Stimulated activated naive B cell treated with anti-CD40 and anti-IgM and Interleukin-4, amounts not matched to agents 10 μg/mL and 1 μg/mL and 100 μg/mL, for 72 hours (primary cell): ENCODE results near the gene GRIN3A.
"Not testable (repeated sequence)": the region's sequence is repeated elsewhere in the genome, so short reads cannot be mapped to it uniquely, and the experiment has no call there.

ENCODE experiments used
- ATAC-seq, 2 donors: fragments of 150-1000 bp; cut with Tn5 transposase; replicated peaks; 2 replicates each; pipeline ENCODE4 v1.10.0; 2021; ENCODE audit warnings: moderate library complexity in 1 of 2
- DNase-seq: peaks from one replicate; pipeline ENCODE4 v3.0.0; 2021
- H3K27ac Mint-ChIP-seq: one replicate; pipeline ENCODE4 v1.8.0; 2022; ENCODE audit warnings: mild to moderate bottlenecking, mixed read lengths
- H3K27me3 Mint-ChIP-seq, 2 donors: one replicate each; pipeline ENCODE4 v1.8.0; 2022; ENCODE audit warnings: mixed read lengths in 2 of 2
- H3K36me3 Mint-ChIP-seq, 2 donors: one replicate each; pipeline ENCODE4 v1.8.0; 2022; ENCODE audit warnings: mixed read lengths in 2 of 2, mild to moderate bottlenecking in 1 of 2
- H3K4me1 Mint-ChIP-seq, 2 donors: one replicate each; pipeline ENCODE4 v1.8.0; 2022; ENCODE audit warnings: mixed read lengths in 2 of 2, mild to moderate bottlenecking in 1 of 2
- H3K4me3 Mint-ChIP-seq, 2 donors: one replicate each; pipeline ENCODE4 v1.8.0; 2022; ENCODE audit warnings: mild to moderate bottlenecking in 2 of 2, mixed read lengths in 2 of 2, moderate library complexity in 1 of 2
- H3K9me3 Mint-ChIP-seq, 2 donors: one replicate each; pipeline ENCODE4 v1.8.0; 2022; ENCODE audit warnings: mixed read lengths in 2 of 2, mild to moderate bottlenecking in 1 of 2

GRIN3A gene

GRCh38 chr9:101567725-101568350 is 170.6 kb downstream of the GRIN3A start:
- no peaks in the 10 kb centered on the region for H3K27me3 Mint-ChIP-seq
- no peak overlapping the region for H3K27ac Mint-ChIP-seq
- no peak overlapping the region for H3K4me3 Mint-ChIP-seq
- H3K36me3 Mint-ChIP-seq = peaks cover 39 to 69% of the 10 kb centered on the region in 2 donors
- H3K4me1 Mint-ChIP-seq = no peaks in the 10 kb centered on the region
- ATAC-seq = no peak
- no peak for DNase-seq
- no peaks in the 10 kb centered on the region for H3K9me3 Mint-ChIP-seq

DNA sequence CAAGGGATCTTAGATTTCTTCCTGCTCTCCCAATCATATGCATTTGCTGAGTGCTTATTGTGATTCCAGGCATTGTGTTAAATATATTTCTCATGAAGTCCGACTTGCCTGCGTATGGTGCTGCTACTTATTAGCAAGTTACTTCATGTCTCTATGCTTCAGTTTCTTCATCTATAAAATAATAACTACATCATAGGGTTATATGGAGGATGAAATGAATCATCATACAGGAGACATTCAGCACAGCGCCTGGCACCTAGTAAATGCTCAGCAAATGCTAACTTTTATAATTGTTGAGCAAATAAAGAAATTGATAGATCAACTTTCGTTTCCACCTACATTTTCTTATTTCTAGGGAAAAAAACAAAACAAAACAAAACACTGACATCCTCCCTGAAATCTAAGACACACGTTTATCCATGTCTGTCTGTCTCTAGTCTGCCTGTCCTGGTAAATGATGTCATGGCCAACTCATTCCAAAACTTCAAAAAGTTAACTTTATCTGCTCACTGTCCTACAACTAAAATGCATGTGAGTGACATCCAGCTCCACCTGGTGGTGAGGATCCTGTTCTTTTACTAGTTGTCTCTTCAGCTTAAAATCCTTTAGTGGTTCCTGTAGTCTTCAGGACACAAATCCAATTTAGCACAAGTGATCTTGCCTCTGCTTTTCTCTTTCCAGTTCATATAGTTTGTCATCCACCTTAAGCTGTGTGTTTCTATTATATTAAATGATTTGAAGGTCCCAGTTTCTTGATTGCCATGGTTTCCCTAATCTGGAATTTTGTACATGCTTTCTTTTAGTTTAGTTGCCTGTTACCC is 171.3 kb downstream of the GRIN3A start:
- H3K9me3 Mint-ChIP-seq = no peaks in the 10 kb centered on the region
- peaks cover 46 to 73% of the 10 kb centered on the region in 2 donors for H3K36me3 Mint-ChIP-seq
- ATAC-seq (peak; percentile 50 to 51), DNase-seq (no peak)
- H3K27me3 Mint-ChIP-seq = no peaks in the 10 kb centered on the region
- no peak overlapping the region for H3K27ac Mint-ChIP-seq
- H3K4me1 Mint-ChIP-seq = no peaks in the 10 kb centered on the region
- H3K4me3 Mint-ChIP-seq = no peak overlapping the region

DNA sequence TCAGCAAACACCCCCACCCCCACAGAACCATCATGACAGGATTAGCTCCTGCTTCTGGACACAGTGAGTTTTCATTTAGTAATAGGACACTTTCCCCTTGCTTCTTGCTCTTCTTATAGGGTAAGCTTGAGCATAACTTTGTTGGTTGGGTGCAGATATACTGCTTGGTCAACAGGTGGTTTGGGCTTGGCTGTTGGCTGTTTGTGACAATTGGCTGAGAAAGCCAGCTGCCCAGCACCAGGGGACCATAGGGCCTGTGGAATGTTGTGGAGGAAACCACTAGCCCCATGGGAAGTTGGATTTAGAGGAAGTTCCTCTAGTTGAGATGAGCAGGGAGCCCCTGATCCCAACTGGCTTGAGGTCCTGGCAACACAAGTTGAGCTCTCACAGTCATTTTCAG is 174.2 kb downstream of the GRIN3A start:
- H3K4me1 Mint-ChIP-seq = no peaks in the 10 kb centered on the region
- H3K9me3 Mint-ChIP-seq = no peaks in the 10 kb centered on the region
- DNase-seq (no peak), ATAC-seq (no peak)
- no peak overlapping the region for H3K4me3 Mint-ChIP-seq
- no peak overlapping the region for H3K27ac Mint-ChIP-seq
- peaks cover 57 to 77% of the 10 kb centered on the region in 2 donors for H3K36me3 Mint-ChIP-seq
- H3K27me3 Mint-ChIP-seq = no peaks in the 10 kb centered on the region

GRCh38 chr9:101562966-101563365 is 175.5 kb downstream of the GRIN3A start:
- H3K27ac Mint-ChIP-seq = no peak overlapping the region
- peaks cover 0 to 4% of the 10 kb centered on the region in 2 donors for H3K4me1 Mint-ChIP-seq
- H3K9me3 Mint-ChIP-seq = peaks cover 3 to 6% of the 10 kb centered on the region in 2 donors
- peaks cover 63 to 84% of the 10 kb centered on the region in 2 donors for H3K36me3 Mint-ChIP-seq
- ATAC-seq (no peak), DNase-seq (no peak)
- H3K4me3 Mint-ChIP-seq = no peak overlapping the region
- no peaks in the 10 kb centered on the region for H3K27me3 Mint-ChIP-seq

DNA sequence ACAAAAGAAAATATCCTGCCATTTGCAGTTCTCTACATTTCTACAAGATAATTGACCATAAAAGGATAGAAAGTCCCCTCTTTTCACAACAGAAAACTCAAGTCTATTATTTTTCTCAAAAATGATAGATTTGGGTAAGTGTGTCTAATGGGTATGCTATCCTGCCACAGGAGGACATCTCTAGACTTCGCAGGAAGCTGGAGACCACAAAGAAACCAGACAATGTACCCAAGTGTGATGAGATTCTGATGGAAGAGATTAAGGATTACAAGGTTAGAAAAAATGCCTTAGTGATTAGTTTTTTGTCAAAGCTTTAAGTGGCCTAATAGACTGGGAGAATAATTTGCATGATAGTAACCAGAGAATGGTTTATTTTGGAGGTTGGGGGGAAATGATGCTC is 176.7 kb downstream of the GRIN3A start:
- ATAC-seq = no peak
- Mint-ChIP-seq H3K27ac (no peak overlapping the region), H3K27me3 (no peaks in the 10 kb centered on the region)

DNA sequence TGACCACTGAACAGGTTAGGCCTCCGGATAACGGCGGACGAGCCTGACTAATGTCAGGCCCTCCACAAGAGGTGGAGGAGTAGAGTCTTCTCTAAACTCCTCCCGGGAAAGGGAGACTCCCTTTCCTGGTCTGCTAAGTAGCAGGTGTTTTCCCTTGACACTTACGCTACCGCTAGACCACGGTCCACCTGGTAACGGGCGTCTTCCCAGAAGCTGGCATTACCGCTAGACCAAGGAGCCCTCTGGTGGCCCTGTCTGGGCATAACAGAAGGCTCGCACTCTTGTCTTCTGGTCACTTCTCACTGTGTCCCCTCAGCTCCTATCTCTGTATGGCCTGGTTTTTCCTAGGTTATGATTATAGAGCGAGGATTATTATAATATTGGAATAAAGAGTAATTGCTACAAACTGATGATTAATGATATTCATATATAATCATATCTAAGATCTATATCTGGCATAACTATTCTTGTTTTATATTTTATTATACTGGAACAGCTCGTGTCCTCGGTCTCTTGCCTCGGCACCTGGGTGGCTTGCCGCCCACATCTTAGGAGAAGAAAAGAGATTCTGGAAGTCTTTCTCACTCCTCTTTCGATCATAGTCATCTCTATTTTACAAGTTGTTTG is 188.9 kb downstream of the GRIN3A start:
- not testable (repeated sequence) for H3K9me3 Mint-ChIP-seq, H3K27me3 Mint-ChIP-seq, ATAC-seq, H3K27ac Mint-ChIP-seq, H3K4me3 Mint-ChIP-seq, H3K4me1 Mint-ChIP-seq, DNase-seq
- H3K36me3 Mint-ChIP-seq = peaks cover 59 to 80% of the 10 kb centered on the region in 2 donors

More for the DNA sequence above, 176.7 kb downstream of the GRIN3A start:
- Mint-ChIP-seq H3K36me3 (peaks cover 63 to 82% of the 10 kb centered on the region in 2 donors), H3K4me3 (no peak overlapping the region), H3K9me3 (peaks cover 6 to 7% of the 10 kb centered on the region in 2 donors), H3K4me1 (peaks cover 0 to 4% of the 10 kb centered on the region in 2 donors)
- no peak for DNase-seq

- peaks cover 30 to 35% of the 10 kb centered on the region in 2 donors for H3K36me3 Mint-ChIP-seq
- no peaks in the 10 kb centered on the region for H3K27me3 Mint-ChIP-seq
- no peak overlapping the region for H3K27ac Mint-ChIP-seq
- no peaks in the 10 kb centered on the region for H3K9me3 Mint-ChIP-seq
- H3K4me3 Mint-ChIP-seq = no peak overlapping the region
- ATAC-seq (no peak), DNase-seq (no peak)
- no peaks in the 10 kb centered on the region for H3K4me1 Mint-ChIP-seq
Observed at GRCh38 chr9:101543098-101543735, 195.2 kb downstream of the GRIN3A start.

GRCh38 chr9:101540069-101540468 is 198.4 kb downstream of the GRIN3A start:
- H3K27ac Mint-ChIP-seq = no peak overlapping the region
- ATAC-seq (no peak), DNase-seq (no peak)
- H3K27me3 Mint-ChIP-seq = no peaks in the 10 kb centered on the region
- peaks cover 4 to 6% of the 10 kb centered on the region in 2 donors for H3K4me1 Mint-ChIP-seq
- H3K9me3 Mint-ChIP-seq = no peaks in the 10 kb centered on the region
- no peak overlapping the region for H3K4me3 Mint-ChIP-seq
- peaks cover 10 to 22% of the 10 kb centered on the region in 2 donors for H3K36me3 Mint-ChIP-seq

GRCh38 chr9:101536938-101537337 is 201.5 kb downstream of the GRIN3A start:
- peaks cover 4 to 13% of the 10 kb centered on the region in 2 donors for H3K36me3 Mint-ChIP-seq
- DNase-seq (no peak), ATAC-seq (no peak)

DNA sequence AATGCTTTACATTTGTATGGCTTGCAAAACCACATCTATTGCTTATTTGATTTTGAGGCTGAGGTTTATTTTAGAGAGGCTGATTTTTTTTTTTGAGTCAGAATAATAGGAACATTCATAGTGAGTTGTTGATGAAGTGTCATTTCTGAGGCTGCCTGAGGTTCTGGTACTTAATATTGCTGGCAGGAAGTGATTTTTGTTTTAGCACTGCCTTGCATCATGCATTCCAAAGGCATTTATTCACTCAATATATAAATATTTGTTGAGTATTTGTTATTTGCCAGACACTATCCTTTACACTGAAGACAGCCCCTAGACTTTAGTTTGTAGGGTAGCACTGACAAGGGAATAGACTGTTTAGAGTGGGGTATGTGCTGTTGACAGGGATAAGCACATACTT is 202.1 kb downstream of the GRIN3A start:
- H3K27me3 Mint-ChIP-seq = no peaks in the 10 kb centered on the region
- H3K36me3 Mint-ChIP-seq = peaks cover 4 to 13% of the 10 kb centered on the region in 2 donors
- ATAC-seq (no peak), DNase-seq (no peak)
- peaks cover 4 to 13% of the 10 kb centered on the region in 2 donors for H3K4me1 Mint-ChIP-seq
- no peaks in the 10 kb centered on the region for H3K9me3 Mint-ChIP-seq
- H3K27ac Mint-ChIP-seq = no peak overlapping the region
- H3K4me3 Mint-ChIP-seq = no peak overlapping the region

More at GRCh38 chr9:101536938-101537337, 201.5 kb downstream of the GRIN3A start:
- no peaks in the 10 kb centered on the region for H3K9me3 Mint-ChIP-seq
- H3K4me3 Mint-ChIP-seq = no peak overlapping the region
- peaks cover 4 to 13% of the 10 kb centered on the region in 2 donors for H3K4me1 Mint-ChIP-seq
- H3K27me3 Mint-ChIP-seq = no peaks in the 10 kb centered on the region
- H3K27ac Mint-ChIP-seq = no peak overlapping the region

GRCh38 chr9:101533334-101534204 is 204.9 kb downstream of the GRIN3A start, which contains the start of gene RNF20:
Gene RNF20 (plus strand): TSS chr9:101533853. CDS start chr9:101535424, 1,571 bp downstream.
- Mint-ChIP-seq H3K4me3 (peak within 1 kb of the TSS; percentile 93 to 94), H3K4me1 (peaks cover 5 to 18% of the 10 kb centered on the region in 2 donors), H3K27me3 (peaks cover 6 to 8% of the 10 kb centered on the region in 2 donors), H3K27ac (peak within 1 kb of the TSS; percentile 100), H3K9me3 (no peaks in the 10 kb centered on the region), H3K36me3 (peaks cover 4 to 6% of the 10 kb centered on the region in 2 donors)
- DNase-seq (peak; percentile 98), ATAC-seq (peak; percentile 94 to 96)

DNA sequence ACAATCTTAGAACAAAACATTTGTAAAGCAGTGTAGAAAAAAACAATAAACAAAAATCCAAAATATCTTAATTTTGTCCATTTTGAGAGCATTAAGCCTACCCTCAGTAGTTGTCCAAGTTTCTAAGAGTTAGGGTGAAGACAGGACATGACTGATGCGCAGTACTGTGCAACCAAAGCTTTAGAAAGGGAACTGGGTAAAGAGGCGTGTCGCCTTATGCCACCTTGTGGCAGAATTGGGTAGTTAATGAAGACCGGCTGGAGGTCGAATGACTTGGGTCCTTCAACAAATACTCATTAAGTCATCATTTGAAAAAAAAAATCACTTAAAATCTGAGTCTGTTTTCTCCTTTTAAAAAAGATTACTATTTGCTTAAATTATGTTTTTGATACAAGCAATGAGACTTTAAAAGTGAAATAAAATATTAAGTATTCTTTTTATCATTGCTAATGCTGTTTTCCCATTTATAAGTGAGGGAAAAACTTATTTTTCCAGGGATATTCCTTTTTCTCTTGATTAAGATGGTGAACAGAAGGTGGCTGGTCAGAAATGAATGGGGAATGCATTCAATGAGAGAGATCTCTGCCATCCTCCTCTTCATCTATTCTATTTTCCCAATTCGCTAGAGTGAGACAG is 208.3 kb downstream of the GRIN3A start:
- Mint-ChIP-seq H3K4me3 (no peak overlapping the region), H3K27ac (no peak overlapping the region)
- ATAC-seq = peak; percentile 50 to 55

GRCh38 chr9:101528015-101528414 is 210.4 kb downstream of the GRIN3A start:
- no peak for ATAC-seq
- no peaks in the 10 kb centered on the region for H3K9me3 Mint-ChIP-seq

More for the DNA sequence above, 208.3 kb downstream of the GRIN3A start:
- no peaks in the 10 kb centered on the region for H3K36me3 Mint-ChIP-seq
- H3K27me3 Mint-ChIP-seq = peaks cover 10 to 18% of the 10 kb centered on the region in 2 donors
- H3K9me3 Mint-ChIP-seq = no peaks in the 10 kb centered on the region
- DNase-seq = peak; percentile 75
- peaks cover 1 to 13% of the 10 kb centered on the region in 2 donors for H3K4me1 Mint-ChIP-seq

More at GRCh38 chr9:101528015-101528414, 210.4 kb downstream of the GRIN3A start:
- DNase-seq = no peak
- Mint-ChIP-seq H3K27me3 (peaks cover 31 to 40% of the 10 kb centered on the region in 2 donors), H3K27ac (no peak overlapping the region), H3K36me3 (no peaks in the 10 kb centered on the region), H3K4me3 (no peak overlapping the region), H3K4me1 (peaks cover 1 to 8% of the 10 kb centered on the region in 2 donors)
